Bronchial epithelial cell (primary cell): ENCODE data around the gene MCM10. TPM values are rescaled to one million over a fixed set of nuclear protein-coding genes. Genes with fewer than 3 reads are reported as not detected.

ENCODE experiments used
- DNase-seq: peaks from one replicate; pipeline ENCODE4 v3.0.0-alpha.2; 2010; ENCODE audit warnings: low read depth
- FAIRE-seq: peaks from 2 replicates; lab custom pipeline; 2011; peaks lifted over from hg19 to GRCh38; lab: Jason Lieb, UNC
- H3K27me3 ChIP-seq: 2 replicates; pipeline ENCODE4 v1.5.1; 2011; ENCODE audit warnings: low read length; ENCODE audit not compliant: control insufficient read depth, insufficient read depth
- H3K36me3 ChIP-seq: 2 replicates; pipeline ENCODE4 v1.5.1; 2011; ENCODE audit warnings: low read length; ENCODE audit not compliant: control insufficient read depth, insufficient read depth
- H3K4me3 ChIP-seq: 2 replicates; pipeline ENCODE4 v1.5.1; 2011; ENCODE audit warnings: mild to moderate bottlenecking, low read depth, low read length, control low read depth
- CTCF ChIP-seq: IDR thresholded peaks from 2 replicates; pipeline ENCODE4 v1.5.1; 2011; ENCODE audit warnings: mild to moderate bottlenecking, moderate library complexity, low read length, control low read depth, inconsistent platforms; ENCODE audit not compliant: insufficient read depth, severe bottlenecking
- total RNA-seq: library from RNA; depleted of rRNA; stranded (reverse); fragments of >200 nt; gene quantifications from 2 replicates; pipeline ENCODE4 v1.2.1, GENCODE V29; 2014

Gene MCM10
- total RNA-seq, 1 donor from 2014 or later: under 0.01 TPM

GRCh38 chr10:13184276-13184675, 22.9 kb downstream of the MCM10 start:
- no peaks in the 10 kb centered on the region for H3K27me3 ChIP-seq
- TF ChIP-seq CTCF: no peak
- H3K36me3 ChIP-seq: no peaks in the 10 kb centered on the region
- DNase-seq (no peak), FAIRE-seq (no peak)
- no peak overlapping the region for H3K4me3 ChIP-seq

GRCh38 chr10:13184730-13185514, 23.6 kb downstream of the MCM10 start:
- H3K36me3 ChIP-seq: no peaks in the 10 kb centered on the region
- no peak for DNase-seq

GRCh38 chr10:13187135-13187534, 25.8 kb downstream of the MCM10 start:
- no peak for FAIRE-seq
- H3K4me3 ChIP-seq: no peak overlapping the region
- no peak for TF ChIP-seq CTCF
- no peak for DNase-seq
- no peaks in the 10 kb centered on the region for H3K36me3 ChIP-seq
- no peaks in the 10 kb centered on the region for H3K27me3 ChIP-seq

More at GRCh38 chr10:13184730-13185514, 23.6 kb downstream of the MCM10 start:
- Histone ChIP-seq H3K27me3 (no peaks in the 10 kb centered on the region), H3K4me3 (no peak overlapping the region)
- peak; percentile 73 for FAIRE-seq
- TF ChIP-seq CTCF: no peak

GRCh38 chr10:13188593-13188992, 27.2 kb downstream of the MCM10 start:
- Histone ChIP-seq H3K27me3 (no peaks in the 10 kb centered on the region), H3K36me3 (no peaks in the 10 kb centered on the region), H3K4me3 (no peak overlapping the region)
- FAIRE-seq (no peak), DNase-seq (no peak)
- TF ChIP-seq CTCF: no peak

GRCh38 chr10:13189961-13190360, 28.6 kb downstream of the MCM10 start:
- H3K4me3 ChIP-seq: no peak overlapping the region
- H3K36me3 ChIP-seq: no peaks in the 10 kb centered on the region
- DNase-seq (no peak), FAIRE-seq (no peak)
- no peak for TF ChIP-seq CTCF
- no peaks in the 10 kb centered on the region for H3K27me3 ChIP-seq
